Right lobe of liver (tissue), 4 donors: ENCODE results near the gene SAA1.

ENCODE experiments used
- CTCF ChIP-seq, 4 donors: fragments of 200-600 bp in 3 of 4; fragments of 450-650 bp in 1 of 4; IDR thresholded peaks; one replicate each; pipeline versions ENCODE4 v1.5.1 to v1.8.0; 2016 to 2022; ENCODE audit warnings: antibody characterized with exemption in 4 of 4, mild to moderate bottlenecking in 2 of 4
- POLR2A ChIP-seq: fragments of 450-650 bp; IDR thresholded peaks from one replicate; pipeline ENCODE4 v1.6.1; 2017; ENCODE audit warnings: antibody characterized with exemption, mild to moderate bottlenecking
- donor health status: DM: no; HTN: no; CAD: no.
- donor health status: DM: no; HTN: no; CAD: no.
- donor health status: DM: no; HTN: yes; CAD: no.

GRCh38 chr11:18236664-18237356 is 29.3 kb upstream of the SAA1 start, which contains the start of gene SAA4:
- TF ChIP-seq CTCF (IDR thresholded peaks at IDR 0.05): no peak
- peak; percentile 92 for TF ChIP-seq POLR2A
